ENCODE results near the gene CD300C. TPM values are rescaled to one million over a fixed set of nuclear protein-coding genes. Genes with fewer than 3 reads are reported as not detected.
"Not testable (repeated sequence)": the region's sequence is repeated elsewhere in the genome, so short reads cannot be mapped to it uniquely, and the experiment has no call there.

Gene CD300C
- polyA plus RNA-seq, 1 experiment = not detected

GRCh38 chr17:74558882-74559519 is 13.1 kb upstream of the CD300C start:
- DNase-seq (ENCODE audit: low read depth, low spot score) = no peak
- Histone ChIP-seq H3K27ac (ENCODE audit: low read depth, low read length) (no peak overlapping the region), H3K27me3 (ENCODE audit: control insufficient read depth, insufficient read depth, low read length) (no peaks in the 10 kb centered on the region), H3K4me3 (ENCODE audit: low read depth, low read length) (no peak overlapping the region), H3K9me3 (ENCODE audit: control insufficient read depth, insufficient read depth, low read length) (peaks cover 6% of the 10 kb centered on the region; the same call in 1 of the 2 replicates)
- TF ChIP-seq CTCF (IDR thresholded peaks at IDR 0.05; ENCODE audit: low read depth, low read length) = no peak
- ChIA-PET CTCF (no interaction called here), POLR2A (no interaction called here)

- H3K27me3 ChIP-seq (ENCODE audit: control insufficient read depth, insufficient read depth, low read length); H3K4me3 ChIP-seq (ENCODE audit: low read depth, low read length); DNase-seq (ENCODE audit: low read depth, low spot score); POLR2A ChIA-PET; CTCF ChIA-PET; H3K27ac ChIP-seq (ENCODE audit: low read depth, low read length); H3K9me3 ChIP-seq (ENCODE audit: control insufficient read depth, insufficient read depth, low read length): not testable (repeated sequence)
Measured at GRCh38 chr17:74558402-74558801, 12.5 kb upstream of the CD300C start.

- peaks cover 3% of the 10 kb centered on the region; the same call in 1 of the 2 replicates for H3K9me3 ChIP-seq (ENCODE audit: control insufficient read depth, insufficient read depth, low read length)
- no peak for TF ChIP-seq CTCF (IDR thresholded peaks at IDR 0.05; ENCODE audit: low read depth, low read length)
- no peak overlapping the region for H3K27ac ChIP-seq (ENCODE audit: low read depth, low read length)
- peaks cover 2% of the 10 kb centered on the region for H3K27me3 ChIP-seq (ENCODE audit: control insufficient read depth, insufficient read depth, low read length)
- ChIA-PET POLR2A (no interaction called here), CTCF (no interaction called here)
- DNase-seq (ENCODE audit: low read depth, low spot score) = no peak
- no peak overlapping the region for H3K4me3 ChIP-seq (ENCODE audit: low read depth, low read length)
Measured at GRCh38 chr17:74555427-74555940, 9.6 kb upstream of the CD300C start.

GRCh38 chr17:74554909-74555308 is 9.0 kb upstream of the CD300C start:
- peaks cover 2% of the 10 kb centered on the region for H3K27me3 ChIP-seq (ENCODE audit: control insufficient read depth, insufficient read depth, low read length)
- CTCF ChIA-PET = no interaction called here
- POLR2A ChIA-PET = no interaction called here
- no peak for TF ChIP-seq CTCF (IDR thresholded peaks at IDR 0.05; ENCODE audit: low read depth, low read length)
- DNase-seq (ENCODE audit: low read depth, low spot score) = no peak
- no peak overlapping the region for H3K27ac ChIP-seq (ENCODE audit: low read depth, low read length)
- H3K9me3 ChIP-seq (ENCODE audit: control insufficient read depth, insufficient read depth, low read length) = peaks cover 3% of the 10 kb centered on the region; the same call in 1 of the 2 replicates
- H3K4me3 ChIP-seq (ENCODE audit: low read depth, low read length) = no peak overlapping the region

GRCh38 chr17:74552037-74552436 is 6.1 kb upstream of the CD300C start:
- CTCF ChIA-PET = no interaction called here

More at GRCh38 chr17:74552037-74552436, 6.1 kb upstream of the CD300C start:
- no peak for DNase-seq (ENCODE audit: low read depth, low spot score)
- Histone ChIP-seq H3K9me3 (ENCODE audit: control insufficient read depth, insufficient read depth, low read length) (peaks cover 3% of the 10 kb centered on the region; the same call in 1 of the 2 replicates), H3K27ac (ENCODE audit: low read depth, low read length) (no peak overlapping the region), H3K27me3 (ENCODE audit: control insufficient read depth, insufficient read depth, low read length) (peaks cover 2% of the 10 kb centered on the region), H3K4me3 (ENCODE audit: low read depth, low read length) (no peak overlapping the region)
- POLR2A ChIA-PET = no interaction called here
- no peak for TF ChIP-seq CTCF (IDR thresholded peaks at IDR 0.05; ENCODE audit: low read depth, low read length)

All from AG04450 (cell line).